Activated CD4-positive, alpha-beta memory T cell treated with anti-CD3 and anti-CD28 coated beads for 36 hours (primary cell): ENCODE data around the gene PLXNA2. TPM values are rescaled to one million over a fixed set of nuclear protein-coding genes. Genes with fewer than 3 reads are reported as not detected.

ENCODE experiments used
- CTCF ChIA-PET: fragments of 350-600 bp; sonication (Branson Sonifier 250); formaldehyde crosslinking; loops from one replicate; lab custom pipeline; 2021; ENCODE audit warnings: antibody characterized with exemption, inconsistent platforms; lab: Charles Lee
- POLR2A ChIA-PET: fragments of 350-600 bp; sonication (Branson Sonifier 250); formaldehyde crosslinking; loops from one replicate; lab custom pipeline; 2021; ENCODE audit warnings: antibody characterized with exemption; lab: Charles Lee
- DNase-seq: peaks from one replicate; pipeline ENCODE4 v3.0.0-alpha.2; 2020
- H3K27ac Mint-ChIP-seq: one replicate; pipeline ENCODE4 v1.8.0; 2021; ENCODE audit warnings: mixed read lengths
- H3K27me3 Mint-ChIP-seq: one replicate; pipeline ENCODE4 v1.8.0; 2021; ENCODE audit warnings: mixed read lengths
- H3K36me3 Mint-ChIP-seq: one replicate; pipeline ENCODE4 v1.8.0; 2021; ENCODE audit warnings: mixed read lengths
- H3K4me1 Mint-ChIP-seq: one replicate; pipeline ENCODE4 v1.8.0; 2021; ENCODE audit warnings: low read depth, mixed read lengths
- H3K4me3 Mint-ChIP-seq: one replicate; pipeline ENCODE4 v1.8.0; 2021; ENCODE audit warnings: mild to moderate bottlenecking, mixed read lengths
- H3K9me3 Mint-ChIP-seq: one replicate; pipeline ENCODE4 v1.8.0; 2021; ENCODE audit warnings: mixed read lengths
- intact Hi-C: fragments of 100-400 bp; cut with micrococcal nuclease; formaldehyde crosslinking; loops from one replicate; pipeline ENCODE4 v1.15.1; 2023
- total RNA-seq, 2 experiments: library from RNA; stranded (reverse); gene quantifications; one replicate each; pipeline ENCODE4 v1.2.3, GENCODE V29; 2021

Gene PLXNA2
- total RNA-seq, 2 experiments from 2014 or later = 0.29 to 0.34 TPM

- Mint-ChIP-seq H3K36me3 (no peaks in the 10 kb centered on the region), H3K27me3 (no peaks in the 10 kb centered on the region), H3K9me3 (no peaks in the 10 kb centered on the region), H3K27ac (no peak overlapping the region), H3K4me1 (no peaks in the 10 kb centered on the region), H3K4me3 (no peak overlapping the region)
- CTCF ChIA-PET = interaction anchor here (1.0 kb wide), 1 partner anchor 18 kb away, joined by 6 read pairs; no protein-coding TSS in a partner anchor
- intact Hi-C loops = no loop called here
- POLR2A ChIA-PET = no interaction called here
- no peak for DNase-seq
These were observed 94.2 kb downstream of the PLXNA2 start for GRCh38 chr1:208149776-208150514.

DNA sequence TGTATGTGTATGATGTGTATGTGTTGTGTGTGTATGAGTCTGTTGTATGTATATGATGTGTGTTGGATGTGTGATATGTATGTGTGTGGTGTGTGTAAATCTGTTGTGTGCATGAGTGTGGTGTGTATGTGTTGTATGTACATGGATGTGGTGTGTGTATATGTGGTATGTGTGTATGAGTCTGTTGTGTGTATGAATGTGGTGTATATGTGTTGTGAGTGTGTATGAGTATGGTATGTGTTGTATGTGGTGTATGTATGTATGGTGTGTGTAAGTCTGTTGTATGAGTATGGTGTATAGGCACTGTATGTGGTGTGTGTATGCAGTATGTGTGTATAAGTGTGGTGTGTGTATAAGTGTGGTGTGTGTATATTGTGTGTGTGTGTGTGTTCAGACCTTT, 95.0 kb downstream of the PLXNA2 start:
- no peak for DNase-seq
- POLR2A ChIA-PET = no interaction called here
- Mint-ChIP-seq H3K4me1 (no peaks in the 10 kb centered on the region), H3K9me3 (no peaks in the 10 kb centered on the region), H3K27me3 (no peaks in the 10 kb centered on the region), H3K36me3 (no peaks in the 10 kb centered on the region), H3K27ac (no peak overlapping the region), H3K4me3 (no peak overlapping the region)
- intact Hi-C loops = no loop called here
- CTCF ChIA-PET = no interaction called here

DNA sequence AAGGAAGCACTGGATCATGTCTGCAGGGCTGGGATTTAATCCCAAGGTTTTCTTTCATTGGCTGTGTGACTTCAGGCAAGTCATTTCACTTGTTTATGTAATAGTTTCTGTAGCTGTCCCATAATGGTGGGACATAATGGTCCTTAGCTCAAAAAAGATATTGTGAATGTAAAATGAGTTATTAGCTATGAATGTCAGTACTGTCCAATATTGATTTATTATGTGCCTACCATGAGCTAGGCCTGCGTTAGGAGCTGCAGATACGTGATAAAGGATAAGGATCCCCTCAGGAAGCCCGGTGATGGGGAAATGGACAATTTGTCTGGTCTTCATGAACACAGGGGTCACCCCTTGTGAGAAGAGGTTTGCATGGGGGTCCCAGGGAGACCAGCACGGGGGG, 95.8 kb downstream of the PLXNA2 start:
- Mint-ChIP-seq H3K4me1 (no peaks in the 10 kb centered on the region), H3K9me3 (no peaks in the 10 kb centered on the region)
- CTCF ChIA-PET = no interaction called here

GRCh38 chr1:208146650-208147049, 97.5 kb downstream of the PLXNA2 start:
- ChIA-PET POLR2A (no interaction called here), CTCF (interaction anchor here (1.3 kb wide), 1 partner anchor 15 kb away, joined by 3 read pairs; no protein-coding TSS in a partner anchor)
- Mint-ChIP-seq H3K4me3 (no peak overlapping the region), H3K4me1 (no peaks in the 10 kb centered on the region), H3K27me3 (no peaks in the 10 kb centered on the region), H3K36me3 (no peaks in the 10 kb centered on the region), H3K9me3 (no peaks in the 10 kb centered on the region), H3K27ac (no peak overlapping the region)
- no peak for DNase-seq
- intact Hi-C loops = no loop called here

More for the DNA sequence above, 95.8 kb downstream of the PLXNA2 start:
- H3K36me3 Mint-ChIP-seq = no peaks in the 10 kb centered on the region
- intact Hi-C loops = no loop called here
- H3K27ac Mint-ChIP-seq = no peak overlapping the region
- no peak overlapping the region for H3K4me3 Mint-ChIP-seq
- POLR2A ChIA-PET = no interaction called here
- DNase-seq = no peak
- H3K27me3 Mint-ChIP-seq = no peaks in the 10 kb centered on the region

DNA sequence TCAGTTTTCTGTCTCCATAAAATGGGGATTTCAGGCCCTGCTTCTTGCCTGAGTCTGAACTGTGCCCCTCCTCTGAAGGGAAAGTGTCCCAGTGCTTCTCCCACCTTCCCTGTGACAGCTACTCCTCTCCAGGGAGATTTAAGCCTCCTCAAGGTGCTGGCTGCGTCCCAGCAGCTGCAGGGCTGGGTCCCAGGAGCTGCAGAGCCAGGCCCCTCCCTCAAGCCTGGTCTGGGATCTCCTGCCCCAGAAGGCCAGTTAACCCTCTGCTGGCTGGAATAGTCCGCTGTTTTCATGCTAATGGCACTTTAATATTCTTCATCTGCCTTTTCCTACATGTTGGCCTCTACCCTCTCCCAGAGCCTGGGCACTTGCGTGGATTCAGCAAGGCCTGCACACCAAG, 99.0 kb downstream of the PLXNA2 start:
- Mint-ChIP-seq H3K27ac (no peak overlapping the region), H3K9me3 (no peaks in the 10 kb centered on the region), H3K4me3 (no peak overlapping the region), H3K36me3 (no peaks in the 10 kb centered on the region), H3K4me1 (no peaks in the 10 kb centered on the region), H3K27me3 (no peaks in the 10 kb centered on the region)
- DNase-seq = no peak
- ChIA-PET POLR2A (no interaction called here), CTCF (no interaction called here)
- intact Hi-C loops = no loop called here

DNA sequence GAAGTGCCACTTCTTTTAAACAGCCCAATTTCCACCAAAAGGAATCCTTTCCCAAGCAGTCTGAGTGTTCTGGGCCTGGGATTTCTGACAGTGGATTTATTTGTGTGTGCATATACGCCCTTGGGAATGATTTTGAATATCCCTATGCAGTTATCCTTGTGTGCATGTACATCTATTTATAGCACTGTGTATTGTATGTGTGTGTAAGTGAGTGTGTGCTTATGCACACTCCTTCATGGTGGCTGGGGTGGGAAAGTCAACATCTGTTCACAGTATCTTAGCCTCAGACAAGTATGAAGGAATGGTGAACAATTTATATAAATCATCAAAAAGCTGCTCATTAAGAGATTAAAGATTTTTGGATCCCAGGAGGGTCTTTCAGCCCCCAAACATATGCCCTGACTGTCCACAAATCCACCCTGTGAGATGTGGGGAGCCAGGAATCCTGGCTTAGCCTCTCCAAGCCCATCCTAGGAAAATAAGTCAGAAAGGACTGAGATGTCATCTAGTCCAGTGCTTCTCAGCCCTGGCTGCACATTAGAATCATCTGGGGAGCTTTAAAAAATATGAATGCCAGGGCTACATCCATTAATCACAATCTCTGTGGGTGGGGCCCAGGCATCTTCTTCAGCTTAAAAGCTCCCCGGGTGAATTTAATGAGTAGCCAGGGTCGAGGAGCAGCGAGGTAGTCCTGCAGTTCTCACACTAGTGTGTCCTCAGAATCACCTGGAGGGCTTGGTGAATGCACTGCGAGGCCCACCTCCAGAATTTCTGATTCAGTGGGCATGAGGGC, 101.4 kb downstream of the PLXNA2 start:
- ChIA-PET CTCF (interaction anchor here (1.0 kb wide), 1 partner anchor 10 kb away, joined by 5 read pairs; no protein-coding TSS in a partner anchor), POLR2A (no interaction called here)
- intact Hi-C loops = no loop called here
- Mint-ChIP-seq H3K4me3 (no peak overlapping the region), H3K4me1 (no peaks in the 10 kb centered on the region), H3K27ac (no peak overlapping the region), H3K36me3 (no peaks in the 10 kb centered on the region), H3K9me3 (no peaks in the 10 kb centered on the region), H3K27me3 (no peaks in the 10 kb centered on the region)
- no peak for DNase-seq

DNA sequence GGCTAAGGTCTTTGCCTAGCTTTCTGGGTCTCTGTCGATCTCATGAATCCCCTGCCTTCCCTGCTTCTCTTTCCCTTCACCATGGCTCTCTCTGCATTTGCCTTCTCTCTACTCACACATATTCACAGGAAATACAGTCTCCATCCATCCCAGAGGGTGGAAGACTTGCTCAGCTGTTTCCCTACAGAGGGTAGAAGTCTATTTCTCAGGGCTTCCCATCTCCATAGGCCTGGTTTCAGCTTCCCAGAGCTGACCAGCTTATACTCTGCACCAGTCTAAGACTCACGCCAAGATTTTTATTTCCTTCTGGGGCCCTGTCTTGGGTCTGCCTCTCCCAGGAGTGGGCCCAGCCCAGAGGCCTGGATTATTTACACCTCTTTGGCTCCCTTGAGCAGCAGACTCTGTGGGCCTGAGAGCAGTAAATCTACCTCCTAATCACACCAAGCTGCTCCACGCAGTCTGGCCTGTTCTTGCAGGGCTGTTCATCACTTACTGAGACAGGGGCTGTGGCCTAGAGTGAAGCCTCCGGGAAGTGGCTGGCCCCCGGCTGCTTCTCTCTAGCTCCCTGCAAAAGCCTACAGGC, 102.5 kb downstream of the PLXNA2 start:
- Mint-ChIP-seq H3K4me1 (no peaks in the 10 kb centered on the region), H3K4me3 (no peak overlapping the region), H3K27me3 (no peaks in the 10 kb centered on the region), H3K27ac (no peak overlapping the region), H3K36me3 (no peaks in the 10 kb centered on the region), H3K9me3 (no peaks in the 10 kb centered on the region)
- intact Hi-C loops = no loop called here
- POLR2A ChIA-PET = no interaction called here
- CTCF ChIA-PET = interaction anchor here (1.4 kb wide), 1 partner anchor 9 kb away, joined by 8 read pairs; no protein-coding TSS in a partner anchor
- no peak for DNase-seq

GRCh38 chr1:208139434-208140045, 104.6 kb downstream of the PLXNA2 start:
- POLR2A ChIA-PET = no interaction called here
- DNase-seq = no peak
- Mint-ChIP-seq H3K4me1 (no peaks in the 10 kb centered on the region), H3K36me3 (no peaks in the 10 kb centered on the region), H3K27me3 (no peaks in the 10 kb centered on the region), H3K4me3 (no peak overlapping the region), H3K9me3 (no peaks in the 10 kb centered on the region), H3K27ac (no peak overlapping the region)
- CTCF ChIA-PET = interaction anchor here (0.5 to 1.6 kb wide), 4 partner anchors 8 to 83 kb away, joined by 3 to 5 read pairs (median 4); no protein-coding TSS in a partner anchor
- intact Hi-C loops = no loop called here

GRCh38 chr1:208137193-208137592, 107.0 kb downstream of the PLXNA2 start:
- ChIA-PET POLR2A (no interaction called here), CTCF (interaction anchor here (1.0 kb wide), 1 partner anchor 31 kb away, joined by 4 read pairs; no protein-coding TSS in a partner anchor)
- intact Hi-C loops = no loop called here
- no peaks in the 10 kb centered on the region for H3K9me3 Mint-ChIP-seq
- H3K27ac Mint-ChIP-seq = no peak overlapping the region
- H3K4me3 Mint-ChIP-seq = no peak overlapping the region
- no peaks in the 10 kb centered on the region for H3K36me3 Mint-ChIP-seq
- H3K4me1 Mint-ChIP-seq = peaks cover 2% of the 10 kb centered on the region
- H3K27me3 Mint-ChIP-seq = peaks cover under 1% of the 10 kb centered on the region
- DNase-seq = no peak

- CTCF ChIA-PET = interaction anchor here (1.0 kb wide), 1 partner anchor 32 kb away, joined by 4 read pairs; no protein-coding TSS in a partner anchor
- Mint-ChIP-seq H3K9me3 (no peaks in the 10 kb centered on the region), H3K4me1 (peaks cover 7% of the 10 kb centered on the region), H3K36me3 (no peaks in the 10 kb centered on the region), H3K27ac (no peak overlapping the region), H3K4me3 (no peak overlapping the region), H3K27me3 (peaks cover 7% of the 10 kb centered on the region)
- intact Hi-C loops = no loop called here
- no peak for DNase-seq
- POLR2A ChIA-PET = no interaction called here
These were observed 107.6 kb downstream of the PLXNA2 start for GRCh38 chr1:208136459-208137182.

- Mint-ChIP-seq H3K36me3 (no peaks in the 10 kb centered on the region), H3K4me3 (no peak overlapping the region), H3K27me3 (peaks cover 13% of the 10 kb centered on the region), H3K27ac (no peak overlapping the region), H3K4me1 (peaks cover 8% of the 10 kb centered on the region), H3K9me3 (no peaks in the 10 kb centered on the region)
- intact Hi-C loops = no loop called here
- POLR2A ChIA-PET = no interaction called here
- CTCF ChIA-PET = interaction anchor here (1.1 to 1.2 kb wide), 2 partner anchors 108 to 109 kb away, joined by 3 to 6 read pairs; partner anchors contain the start of gene PLXNA2
- no peak for DNase-seq
These were observed 108.8 kb downstream of the PLXNA2 start for GRCh38 chr1:208135354-208135753.
